ENCODE measurements around the gene EFTUD2. TPM values are rescaled to one million over a fixed set of nuclear protein-coding genes. Genes with fewer than 3 reads are reported as not detected.

The EFTUD2 gene
- total and polyA plus RNA-seq, 9 of the 15 experiments (the other 6 are each of a cell fraction or from before 2014, with no cell fraction given) = 65.8 to 362 (median 218) TPM

DNA sequence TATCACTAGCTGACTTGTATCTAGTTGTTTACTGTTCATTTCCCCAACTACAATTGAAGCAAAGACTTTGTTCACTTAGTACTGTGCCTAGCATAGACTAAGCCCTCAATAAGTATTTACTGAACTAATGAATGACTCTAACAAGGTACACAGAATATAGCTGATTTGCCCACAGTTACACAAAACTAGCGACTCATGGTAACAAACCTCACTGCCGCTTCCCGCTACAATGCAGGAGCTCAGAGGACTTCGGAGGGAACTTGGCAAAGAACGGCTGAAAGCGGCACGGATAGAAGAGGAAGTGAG, 524 bp downstream of the EFTUD2 start (continued):
- TF ChIP-seq ATF7 (IDR thresholded peaks at IDR 0.05) = no peak
- TF ChIP-seq POLR2H (tag; IDR thresholded peaks at IDR 0.05; ENCODE audit: low read depth) = no peak
- TF ChIP-seq CEBPB (tag; IDR thresholded peaks at IDR 0.05) = no peak
- TF ChIP-seq ATF6 (CRISPR knock-in tag; IDR thresholded peaks at IDR 0.05) = no peak; the same call in 1 of the 2 replicates
- no peak for TF ChIP-seq GATA2 (CRISPR knock-in tag; IDR thresholded peaks at IDR 0.05)
- no peak for TF ChIP-seq ZNF282 (CRISPR knock-in tag; IDR thresholded peaks at IDR 0.05)
- peak in 1 of 2 experiments; percentile 43; a peak in 1 of 4 replicates for TF ChIP-seq TRIM24 (IDR thresholded peaks at IDR 0.05)
- no peak for TF ChIP-seq ZBTB8A (IDR thresholded peaks at IDR 0.05; ENCODE audit: partially characterized antibody)
- no peak for TF ChIP-seq CBX3 (IDR thresholded peaks at IDR 0.05; ENCODE audit: borderline replicate concordance in 1 of 2, low read length in 2 of 2)
- TF ChIP-seq PML (IDR thresholded peaks at IDR 0.05; ENCODE audit: low read length) = no peak
- TF ChIP-seq KAT7 (CRISPR knock-in tag; IDR thresholded peaks at IDR 0.05; ENCODE audit: borderline replicate concordance) = 0 out of 2 replicates have a peak, but pooled peaks have one; percentile 23
- TF ChIP-seq ZNF766 (CRISPR knock-in tag; conservative IDR thresholded peaks at IDR 0.05) = 0 out of 2 replicates have a peak, but pooled peaks have one; percentile 38
- TF ChIP-seq ETV6 (IDR thresholded peaks at IDR 0.05; ENCODE audit: borderline replicate concordance in 1 of 2, low read depth in 2 of 2, low read length in 1 of 2) = no peak
- TF ChIP-seq ETV6 (CRISPR knock-in tag; IDR thresholded peaks at IDR 0.05; ENCODE audit: borderline replicate concordance) = no peak
- peak; percentile 95 for TF ChIP-seq SPI1 (IDR thresholded peaks at IDR 0.05; ENCODE audit: borderline replicate concordance, low read depth, low read length)
- no peak for TF ChIP-seq PHF8 (IDR thresholded peaks at IDR 0.05; ENCODE audit: borderline replicate concordance, low read length)
- peak; percentile 72; the same call in 1 of the 2 replicates for TF ChIP-seq ZNF24 (IDR thresholded peaks at IDR 0.05)

All from K562 (cell line).